CD14-positive monocyte (primary cell): ENCODE results near the gene NSMCE1. TPM values are rescaled to one million over a fixed set of nuclear protein-coding genes. Genes with fewer than 3 reads are reported as not detected.
A peak's percentile ranks its signal among the peaks of the same experiment; 100 is the strongest.

Experiments used
- DNase-seq, 3 donors: peaks; one replicate each; pipeline ENCODE4 v3.0.0-alpha.2; 2011 to 2022
- H2AFZ ChIP-seq: 2 replicates; pipeline ENCODE4 v1.6.0; 2012; ENCODE audit warnings: mild to moderate bottlenecking, low read depth, low read length, inconsistent platforms; ENCODE audit not compliant: insufficient read depth, poor library complexity, severe bottlenecking
- H3K27ac ChIP-seq, 2 donors: 1 replicate in 1 of 2; 2 replicates in 1 of 2; pipeline ENCODE4 v1.5.1; 2012 to 2013; ENCODE audit warnings: low read length in 2 of 2, control low read depth in 1 of 2, inconsistent platforms in 1 of 2, low read depth in 1 of 2, mild to moderate bottlenecking in 1 of 2
- H3K27me3 ChIP-seq, 2 donors: one replicate each; pipeline versions ENCODE4 v1.6.0 to v1.6.1; 2011 to 2013; ENCODE audit warnings: low read length in 2 of 2; ENCODE audit not compliant: control insufficient read depth in 2 of 2, insufficient read depth in 2 of 2
- H3K36me3 ChIP-seq, 2 donors: replicated peaks in 1 of 2; 1 replicate in 1 of 2; 2 replicates in 1 of 2; pipeline versions ENCODE4 v1.5.1 to v1.6.1; 2012 to 2013; ENCODE audit warnings: low read length in 2 of 2, control low read depth in 1 of 2, inconsistent platforms in 1 of 2, mild to moderate bottlenecking in 1 of 2; ENCODE audit not compliant: insufficient read depth in 2 of 2, control insufficient read depth in 1 of 2
- H3K4me1 ChIP-seq, 2 donors: 1 replicate in 1 of 2; 2 replicates in 1 of 2; pipeline versions ENCODE4 v1.5.1 to v1.6.1; 2012 to 2013; ENCODE audit warnings: low read length in 2 of 2, control low read depth in 1 of 2, inconsistent platforms in 1 of 2, mild to moderate bottlenecking in 1 of 2, moderate library complexity in 1 of 2; ENCODE audit not compliant: insufficient read depth in 2 of 2, control insufficient read depth in 1 of 2
- H3K4me2 ChIP-seq: replicated peaks from 2 replicates; pipeline ENCODE3; 2012; ENCODE audit warnings: low read length, moderate library complexity, mild to moderate bottlenecking; ENCODE audit not compliant: poor library complexity, severe bottlenecking; ENCODE audit errors: extremely low read depth
- H3K4me3 ChIP-seq, 3 experiments: fragments of 200-600 bp in 1 of 3; sonication (generic) in 1 of 3; replicated peaks in 1 of 3; 1 replicate in 2 of 3; 2 replicates in 1 of 3; pipeline ENCODE4 v1.5.1; 2011 to 2013; ENCODE audit warnings: low read length in 3 of 3, mild to moderate bottlenecking in 3 of 3, control low read depth in 2 of 3, low read depth in 2 of 3, inconsistent platforms in 1 of 3, moderate library complexity in 1 of 3
- H3K79me2 ChIP-seq: 2 replicates; pipeline ENCODE4 v1.6.0; 2012; ENCODE audit warnings: mild to moderate bottlenecking, control low read depth, inconsistent platforms, low read length, moderate library complexity; ENCODE audit not compliant: insufficient read depth
- H3K9ac ChIP-seq: 2 replicates; pipeline ENCODE4 v1.6.0; 2017; ENCODE audit warnings: low read length, mild to moderate bottlenecking; ENCODE audit not compliant: insufficient read depth, poor library complexity, severe bottlenecking
- H3K9me3 ChIP-seq, 2 donors: replicated peaks in 1 of 2; 1 replicate in 1 of 2; 2 replicates in 1 of 2; pipeline versions ENCODE4 v1.5.1 to v1.6.1; 2012 to 2013; ENCODE audit warnings: low read length in 2 of 2, control low read depth in 1 of 2; ENCODE audit not compliant: control insufficient read depth in 1 of 2, insufficient read depth in 1 of 2
- H4K20me1 ChIP-seq: 2 replicates; pipeline ENCODE4 v1.6.0; 2012; ENCODE audit warnings: mild to moderate bottlenecking, low read length, control low read depth, moderate library complexity; ENCODE audit not compliant: insufficient read depth
- H3K27ac Mint-ChIP-seq, 7 donors: one replicate each; pipeline ENCODE4 v1.8.0; 2020; ENCODE audit warnings: mild to moderate bottlenecking in 7 of 7, mixed read lengths in 7 of 7, moderate library complexity in 6 of 7, inconsistent platforms in 2 of 7
- H3K27me3 Mint-ChIP-seq, 3 donors: one replicate each; pipeline ENCODE4 v1.8.0; 2021 to 2022; ENCODE audit warnings: low read depth in 3 of 3, mild to moderate bottlenecking in 3 of 3, mixed read lengths in 3 of 3, moderate library complexity in 3 of 3, inconsistent platforms in 1 of 3
- H3K36me3 Mint-ChIP-seq, 2 donors: one replicate each; pipeline ENCODE4 v1.8.0; 2020; ENCODE audit warnings: mixed read lengths in 2 of 2, inconsistent platforms in 1 of 2, mild to moderate bottlenecking in 1 of 2
- H3K4me1 Mint-ChIP-seq: one replicate; pipeline ENCODE4 v1.8.0; 2020; ENCODE audit warnings: mild to moderate bottlenecking, mixed read lengths
- H3K4me3 Mint-ChIP-seq, 2 donors: one replicate each; pipeline ENCODE4 v1.8.0; 2020; ENCODE audit warnings: mild to moderate bottlenecking in 2 of 2, mixed read lengths in 2 of 2, moderate library complexity in 1 of 2
- H3K9me3 Mint-ChIP-seq, 7 donors: one replicate each; pipeline ENCODE4 v1.8.0; 2020 to 2022; ENCODE audit warnings: mixed read lengths in 7 of 7, mild to moderate bottlenecking in 6 of 7, moderate library complexity in 6 of 7, inconsistent platforms in 2 of 7
- WGBS: methylation state at CpG from one replicate; pipeline ENCODE4 v1.1.5; 2013; ENCODE audit warnings: missing lambda C conversion rate; ENCODE audit not compliant: insufficient coverage; 5-methylcytosine and 5-hydroxymethylcytosine counted together
- intact Hi-C, 2 donors: fragments of 100-400 bp; cut with micrococcal nuclease; formaldehyde crosslinking; loops; one replicate each; pipeline versions ENCODE4 v1.15.0 to v1.15.1; 2023
- polyA plus RNA-seq, 3 donors: library from polyadenylated mRNA; depleted of rRNA in 1 of 3; unstranded in 2 of 3; stranded (reverse) in 1 of 3; fragments of 300-500 nt in 2 of 3; fragments of >200 nt in 1 of 3; fragmentation: Illumina TruSeq in 2 of 3; gene quantifications; 1 replicate in 2 of 3; 2 replicates in 1 of 3; pipeline ENCODE4 v1.2.3, GENCODE V29; 2012 to 2021
- TF ChIP-seq, protein P1 (sequence below): fragments of 200-600 bp; IDR thresholded peaks from one replicate; pipeline ENCODE4 v1.8.0; 2022; ENCODE audit warnings: antibody characterized with exemption, mild to moderate bottlenecking

NSMCE1 gene
- polyA plus RNA-seq, 3 donors, result 19.6 to 85.2 (median 82.6) TPM

DNA sequence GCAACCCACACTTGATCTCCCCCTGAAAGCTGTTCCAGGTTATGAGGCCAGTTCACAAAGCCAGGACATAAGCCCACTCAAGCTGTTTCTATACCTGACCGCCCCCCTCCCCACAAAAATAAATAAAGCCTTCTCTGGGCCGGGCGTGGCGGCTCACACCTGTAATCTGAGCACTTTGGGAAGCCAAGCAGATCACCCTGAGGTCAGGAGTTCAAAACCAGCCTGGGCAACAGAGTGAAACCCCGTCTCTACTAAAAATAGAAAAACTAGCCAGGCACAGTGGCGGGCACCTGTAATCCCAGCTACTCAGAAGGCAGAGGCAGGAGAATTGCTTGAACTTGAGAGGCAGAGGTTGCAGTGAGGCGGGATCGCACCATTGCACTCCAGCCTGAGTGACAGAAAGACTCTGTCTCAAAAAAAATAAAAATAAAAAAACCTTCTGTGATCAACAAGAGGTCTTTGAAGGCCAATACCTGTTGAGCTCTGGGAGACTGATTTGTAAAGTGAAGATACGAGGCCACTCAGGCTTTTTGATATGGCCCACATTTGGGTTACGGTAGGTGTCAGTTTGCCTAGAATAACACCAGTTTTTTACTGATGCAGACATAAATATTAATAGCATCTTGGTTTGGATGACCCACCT is 63.0 kb downstream of the NSMCE1 start:
- Mint-ChIP-seq H3K36me3 (peaks cover 8 to 18% of the 10 kb centered on the region in 2 donors), H3K27ac (no peak overlapping the region), H3K4me3 (no peak overlapping the region), H3K4me1 (peaks cover 17% of the 10 kb centered on the region), H3K27me3 (peaks cover 0 to 2% (median 1%) of the 10 kb centered on the region in 3 donors), H3K9me3 (no peaks in the 10 kb centered on the region)
- H3K9me3 ChIP-seq, result no peaks in the 10 kb centered on the region
- DNase-seq, result no peak
- no peaks in the 10 kb centered on the region for H3K27me3 ChIP-seq
- TF ChIP-seq, protein P1, sequence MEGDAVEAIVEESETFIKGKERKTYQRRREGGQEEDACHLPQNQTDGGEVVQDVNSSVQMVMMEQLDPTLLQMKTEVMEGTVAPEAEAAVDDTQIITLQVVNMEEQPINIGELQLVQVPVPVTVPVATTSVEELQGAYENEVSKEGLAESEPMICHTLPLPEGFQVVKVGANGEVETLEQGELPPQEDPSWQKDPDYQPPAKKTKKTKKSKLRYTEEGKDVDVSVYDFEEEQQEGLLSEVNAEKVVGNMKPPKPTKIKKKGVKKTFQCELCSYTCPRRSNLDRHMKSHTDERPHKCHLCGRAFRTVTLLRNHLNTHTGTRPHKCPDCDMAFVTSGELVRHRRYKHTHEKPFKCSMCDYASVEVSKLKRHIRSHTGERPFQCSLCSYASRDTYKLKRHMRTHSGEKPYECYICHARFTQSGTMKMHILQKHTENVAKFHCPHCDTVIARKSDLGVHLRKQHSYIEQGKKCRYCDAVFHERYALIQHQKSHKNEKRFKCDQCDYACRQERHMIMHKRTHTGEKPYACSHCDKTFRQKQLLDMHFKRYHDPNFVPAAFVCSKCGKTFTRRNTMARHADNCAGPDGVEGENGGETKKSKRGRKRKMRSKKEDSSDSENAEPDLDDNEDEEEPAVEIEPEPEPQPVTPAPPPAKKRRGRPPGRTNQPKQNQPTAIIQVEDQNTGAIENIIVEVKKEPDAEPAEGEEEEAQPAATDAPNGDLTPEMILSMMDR, result no peak
- intact Hi-C loops, result loop anchor here in 1 of 2 donors (10.0 kb wide), 1 partner anchor 339 kb away; the partner anchor contains the start of gene GTF3C1
- H3K36me3 ChIP-seq, result peaks cover 8 to 20% of the 10 kb centered on the region in 2 donors
- H2AFZ ChIP-seq, result no peak overlapping the region
- no peak overlapping the region for H3K4me2 ChIP-seq
- no peaks in the 10 kb centered on the region for H4K20me1 ChIP-seq
- 86% methylated on average over 4 of the region's 10 CpGs for WGBS
- no peak overlapping the region for H3K27ac ChIP-seq
- no peak overlapping the region for H3K4me3 ChIP-seq
- H3K4me1 ChIP-seq, result peaks cover 16% of the 10 kb centered on the region in 2 donors
- peaks cover 12% of the 10 kb centered on the region for H3K79me2 ChIP-seq
- no peak overlapping the region for H3K9ac ChIP-seq

DNA sequence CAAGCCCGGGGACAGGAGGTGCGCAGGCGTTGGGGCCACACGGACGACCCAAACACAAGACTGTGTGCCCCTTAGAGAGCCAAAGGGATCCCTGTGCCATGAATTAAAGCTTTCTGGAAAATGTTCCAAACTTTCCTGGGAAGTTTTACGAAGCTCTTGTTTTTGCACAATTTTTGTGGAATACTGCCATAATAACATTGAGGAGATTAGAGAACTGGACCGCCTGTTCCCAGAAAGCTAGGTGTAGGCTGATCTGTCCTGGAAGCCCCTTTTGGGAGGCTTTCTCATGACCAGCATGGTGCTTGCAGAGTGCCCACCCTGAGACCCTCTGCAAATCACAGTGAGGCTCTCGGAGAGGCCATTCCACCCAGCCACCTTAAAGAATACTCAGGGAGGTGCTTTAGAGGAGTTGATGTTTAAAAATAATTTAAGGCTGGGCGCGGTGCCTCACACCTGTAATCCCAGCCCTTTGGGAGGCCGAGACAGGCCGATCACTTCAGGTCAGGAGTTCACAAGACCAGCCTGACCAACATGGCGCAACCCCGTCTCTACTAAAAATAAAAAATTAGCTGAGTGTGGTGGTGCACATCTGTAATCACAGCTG is 64.2 kb downstream of the NSMCE1 start:
- H3K27ac ChIP-seq, result peak overlapping the region; percentile 95 to 96
- Mint-ChIP-seq H3K27ac (peak overlapping the region; percentile 98 to 100 (median 99)), H3K9me3 (no peaks in the 10 kb centered on the region), H3K27me3 (peaks cover 0 to 2% (median 0%) of the 10 kb centered on the region in 3 donors), H3K36me3 (peaks cover 0 to 10% of the 10 kb centered on the region in 2 donors), H3K4me1 (peaks cover 28% of the 10 kb centered on the region), H3K4me3 (peak overlapping the region; percentile 90 to 98)
- H3K79me2 ChIP-seq, result peaks cover 12% of the 10 kb centered on the region
- 20% methylated on average over 7 of the region's 14 CpGs for WGBS
- peak overlapping the region; percentile 99 for H2AFZ ChIP-seq
- TF ChIP-seq, protein P1, result no peak
- peak overlapping the region; percentile 96 for H3K9ac ChIP-seq
- intact Hi-C loops, result loop anchor here in 1 of 2 donors (10.0 kb wide), 1 partner anchor 340 kb away; the partner anchor contains the start of gene GTF3C1
- no peaks in the 10 kb centered on the region for H4K20me1 ChIP-seq
- H3K4me2 ChIP-seq, result peak overlapping the region; percentile 94
- peak overlapping the region; percentile 47 to 79 (median 65) for H3K4me3 ChIP-seq
- H3K27me3 ChIP-seq, result no peaks in the 10 kb centered on the region
- no peaks in the 10 kb centered on the region for H3K9me3 ChIP-seq
- H3K36me3 ChIP-seq, result peaks cover 0 to 10% of the 10 kb centered on the region in 2 donors
- no peak for DNase-seq
- H3K4me1 ChIP-seq, result peaks cover 25 to 26% of the 10 kb centered on the region in 2 donors
